Activated CD8-positive, alpha-beta T cell treated with anti-CD3 and anti-CD28 coated beads, Interleukin-2, amount 10 ng/mL, durations not matched to agents 7 days and 5 days (primary cell): Measurements from ENCODE around the gene DQX1. TPM values are rescaled to one million over a fixed set of nuclear protein-coding genes. Genes with fewer than 3 reads are reported as not detected.

Experiments used
- ATAC-seq: fragments of 150-1000 bp; cut with Tn5 transposase; one replicate; pipeline ENCODE4 v1.10.0; 2021; ENCODE audit warnings: moderate library complexity
- CTCF ChIA-PET: fragments of 350-600 bp; sonication (Branson Sonifier 250); formaldehyde crosslinking; loops from one replicate; lab custom pipeline; 2021; ENCODE audit warnings: antibody characterized with exemption; lab: Charles Lee
- POLR2A ChIA-PET: fragments of 350-600 bp; sonication (Branson Sonifier 250); formaldehyde crosslinking; loops from one replicate; lab custom pipeline; 2021; ENCODE audit warnings: antibody characterized with exemption; lab: Charles Lee
- DNase-seq: peaks from one replicate; pipeline ENCODE4 v3.0.0-alpha.2; 2020
- H3K27ac Mint-ChIP-seq: one replicate; pipeline ENCODE4 v1.8.0; 2021; ENCODE audit warnings: mild to moderate bottlenecking, mixed read lengths
- H3K27me3 Mint-ChIP-seq: one replicate; pipeline ENCODE4 v1.8.0; 2021; ENCODE audit warnings: low read depth, mixed read lengths
- H3K36me3 Mint-ChIP-seq: one replicate; pipeline ENCODE4 v1.8.0; 2021; ENCODE audit warnings: low read depth, mixed read lengths
- H3K4me1 Mint-ChIP-seq: one replicate; pipeline ENCODE4 v1.8.0; 2021; ENCODE audit warnings: low read depth, mixed read lengths
- H3K4me3 Mint-ChIP-seq: one replicate; pipeline ENCODE4 v1.8.0; 2021; ENCODE audit warnings: mild to moderate bottlenecking, mixed read lengths
- H3K9me3 Mint-ChIP-seq: one replicate; pipeline ENCODE4 v1.8.0; 2022; ENCODE audit warnings: mixed read lengths; ENCODE audit not compliant: insufficient read depth
- total RNA-seq, 2 experiments: library from RNA; stranded (reverse); gene quantifications; one replicate each; pipeline ENCODE4 v1.2.3, GENCODE V29; 2021

DQX1 gene
- total RNA-seq, 2 experiments from 2014 or later = 0.18 TPM

GRCh38 chr2:74515981-74516633 is 9.9 kb downstream of the DQX1 start:
- ChIA-PET CTCF (interaction anchor here (0.8 to 1.9 kb wide), 3 partner anchors 10 to 15 kb away, joined by 3 to 7 read pairs (median 4); partner anchors contain the start of gene DQX1), POLR2A (interaction anchor here (1.1 to 2.1 kb wide), 4 partner anchors 10 to 13 kb away, joined by 3 to 6 read pairs (median 4); partner anchors contain the start of genes AUP1, DQX1 and PCGF1)
- Mint-ChIP-seq H3K27me3 (peaks cover 75% of the 10 kb centered on the region), H3K4me3 (peak overlapping the region; percentile 67), H3K4me1 (peaks cover 28% of the 10 kb centered on the region), H3K36me3 (peaks cover 6% of the 10 kb centered on the region), H3K27ac (no peak overlapping the region), H3K9me3 (no peaks in the 10 kb centered on the region)
- DNase-seq (peak; percentile 77), ATAC-seq (peak; percentile 76)

GRCh38 chr2:74515271-74515980 is 10.6 kb downstream of the DQX1 start:
- ATAC-seq = peak; percentile 18
- CTCF ChIA-PET = interaction anchor here (1.9 kb wide), 1 partner anchor 11 kb away, joined by 7 read pairs; the partner anchor contains the start of gene DQX1
- Mint-ChIP-seq H3K4me3 (peak overlapping the region; percentile 70), H3K36me3 (peaks cover 6% of the 10 kb centered on the region), H3K9me3 (no peaks in the 10 kb centered on the region), H3K27me3 (peaks cover 79% of the 10 kb centered on the region), H3K27ac (no peak overlapping the region), H3K4me1 (peaks cover 28% of the 10 kb centered on the region)
- no peak for DNase-seq
- POLR2A ChIA-PET = interaction anchor here (0.7 to 2.1 kb wide), 4 partner anchors 9 to 12 kb away, joined by 3 to 6 read pairs (median 4); partner anchors contain the start of genes DQX1 and PCGF1

- Mint-ChIP-seq H3K4me1 (peaks cover 28% of the 10 kb centered on the region), H3K4me3 (peak within 1 kb of the TSS; percentile 70), H3K27ac (no peak within 1 kb of the TSS), H3K9me3 (no peaks in the 10 kb centered on the region), H3K27me3 (peaks cover 76% of the 10 kb centered on the region), H3K36me3 (peaks cover 6% of the 10 kb centered on the region)
- DNase-seq (no peak), ATAC-seq (peak; percentile 28)
- POLR2A ChIA-PET = interaction anchor here (0.7 to 2.1 kb wide), 4 partner anchors 8 to 65 kb away, joined by 3 to 6 read pairs (median 4); partner anchors contain the start of genes DQX1 and PCGF1
- CTCF ChIA-PET = no interaction called here
Observed at GRCh38 chr2:74514368-74515270, 11.4 kb downstream of the DQX1 start, which contains the start of gene TLX2. Gene TLX2 (plus strand): TSS chr2:74514450. CDS start chr2:74514807, 357 bp downstream.

- POLR2A ChIA-PET = interaction anchor here (1.0 to 2.1 kb wide), 3 partner anchors 7 to 66 kb away, joined by 3 to 6 read pairs (median 4); partner anchors contain the start of genes AUP1, HTRA2 and PCGF1
- Mint-ChIP-seq H3K9me3 (no peaks in the 10 kb centered on the region), H3K27me3 (peaks cover 71% of the 10 kb centered on the region), H3K27ac (no peak overlapping the region), H3K4me1 (peaks cover 28% of the 10 kb centered on the region), H3K36me3 (peaks cover 6% of the 10 kb centered on the region), H3K4me3 (peak overlapping the region; percentile 46)
- CTCF ChIA-PET = interaction anchor here (1.7 kb wide), 1 partner anchor 10 kb away, joined by 5 read pairs; no protein-coding TSS in a partner anchor
- peak; percentile 16 for ATAC-seq
- DNase-seq = peak; percentile 38
Observed at GRCh38 chr2:74513605-74514367, 12.2 kb downstream of the DQX1 start.

- DNase-seq (no peak), ATAC-seq (no peak)
- H3K27ac Mint-ChIP-seq = no peak overlapping the region
- H3K9me3 Mint-ChIP-seq = no peaks in the 10 kb centered on the region
- peaks cover 6% of the 10 kb centered on the region for H3K36me3 Mint-ChIP-seq
- peaks cover 35% of the 10 kb centered on the region for H3K4me1 Mint-ChIP-seq
- ChIA-PET POLR2A (interaction anchor here (1.0 to 1.7 kb wide), 2 partner anchors 17 to 32 kb away, joined by 4 read pairs; partner anchors contain the start of genes AUP1 and HTRA2), CTCF (interaction anchor here (0.7 to 1.7 kb wide), 4 partner anchors 10 to 75 kb away, joined by 3 to 5 read pairs (median 4); no protein-coding TSS in a partner anchor)
- H3K27me3 Mint-ChIP-seq = peaks cover 69% of the 10 kb centered on the region
- no peak overlapping the region for H3K4me3 Mint-ChIP-seq
Observed at GRCh38 chr2:74512744-74513604, 13.1 kb downstream of the DQX1 start.

- ATAC-seq (no peak), DNase-seq (no peak)
- CTCF ChIA-PET = interaction anchor here (1.2 to 5.1 kb wide), 4 partner anchors 11 to 77 kb away, joined by 4 to 43 read pairs (median 4); no protein-coding TSS in a partner anchor
- peaks cover 55% of the 10 kb centered on the region for H3K27me3 Mint-ChIP-seq
- H3K9me3 Mint-ChIP-seq = no peaks in the 10 kb centered on the region
- peaks cover 17% of the 10 kb centered on the region for H3K36me3 Mint-ChIP-seq
- POLR2A ChIA-PET = interaction anchor here (1.5 kb wide), 1 partner anchor 18 kb away, joined by 6 read pairs; the partner anchor contains the start of genes AUP1 and HTRA2
- no peak overlapping the region for H3K27ac Mint-ChIP-seq
- H3K4me1 Mint-ChIP-seq = peaks cover 40% of the 10 kb centered on the region
- no peak overlapping the region for H3K4me3 Mint-ChIP-seq
Observed at GRCh38 chr2:74511104-74511989, 14.7 kb downstream of the DQX1 start.

GRCh38 chr2:74510272-74510671 is 15.8 kb downstream of the DQX1 start:
- no peak overlapping the region for H3K4me3 Mint-ChIP-seq
- ATAC-seq (no peak), DNase-seq (no peak)
- peaks cover 48% of the 10 kb centered on the region for H3K27me3 Mint-ChIP-seq
- no peaks in the 10 kb centered on the region for H3K9me3 Mint-ChIP-seq
- POLR2A ChIA-PET = interaction anchor here (1.2 to 1.5 kb wide), 4 partner anchors 9 to 29 kb away, joined by 3 to 6 read pairs (median 4); partner anchors contain the start of genes AUP1, HTRA2 and LBX2
- peaks cover 43% of the 10 kb centered on the region for H3K4me1 Mint-ChIP-seq
- H3K36me3 Mint-ChIP-seq = peaks cover 23% of the 10 kb centered on the region
- CTCF ChIA-PET = interaction anchor here (1.2 to 5.1 kb wide), 5 partner anchors 12 to 77 kb away, joined by 4 to 43 read pairs (median 4); partner anchors contain the start of genes AUP1, CCDC142, HTRA2 and TTC31
- H3K27ac Mint-ChIP-seq = no peak overlapping the region

GRCh38 chr2:74507926-74508520 is 18.0 kb downstream of the DQX1 start:
- Mint-ChIP-seq H3K27me3 (peaks cover 36% of the 10 kb centered on the region), H3K9me3 (no peaks in the 10 kb centered on the region), H3K36me3 (peaks cover 38% of the 10 kb centered on the region), H3K27ac (peak overlapping the region; percentile 100), H3K4me3 (peak overlapping the region; percentile 100), H3K4me1 (peaks cover 52% of the 10 kb centered on the region)
- ATAC-seq (no peak), DNase-seq (no peak)
- POLR2A ChIA-PET = interaction anchor here (1.1 to 3.3 kb wide), 4 partner anchors 18 to 77 kb away, joined by 3 to 17 read pairs (median 4); partner anchors contain the start of genes AUP1, DQX1 and HTRA2
- CTCF ChIA-PET = interaction anchor here (0.8 to 5.1 kb wide), 9 partner anchors 9 to 79 kb away, joined by 3 to 43 read pairs (median 5); partner anchors contain the start of genes AUP1 and HTRA2
